ENCODE results near the gene SEMA3C.

Gene SEMA3C

GRCh38 chr7:80851896-80852476, 66.9 kb downstream of the SEMA3C start:
- peak in 1 of 2 experiments; percentile 18 for DNase-seq (ENCODE audit: low read depth in 2 of 2)

- no peak for DNase-seq (ENCODE audit: low read depth in 2 of 2)
Observed at GRCh38 chr7:80848841-80849240, 70.0 kb downstream of the SEMA3C start.

GRCh38 chr7:80847895-80848294, 71.0 kb downstream of the SEMA3C start:
- DNase-seq (ENCODE audit: low read depth in 2 of 2) = no peak

DNA sequence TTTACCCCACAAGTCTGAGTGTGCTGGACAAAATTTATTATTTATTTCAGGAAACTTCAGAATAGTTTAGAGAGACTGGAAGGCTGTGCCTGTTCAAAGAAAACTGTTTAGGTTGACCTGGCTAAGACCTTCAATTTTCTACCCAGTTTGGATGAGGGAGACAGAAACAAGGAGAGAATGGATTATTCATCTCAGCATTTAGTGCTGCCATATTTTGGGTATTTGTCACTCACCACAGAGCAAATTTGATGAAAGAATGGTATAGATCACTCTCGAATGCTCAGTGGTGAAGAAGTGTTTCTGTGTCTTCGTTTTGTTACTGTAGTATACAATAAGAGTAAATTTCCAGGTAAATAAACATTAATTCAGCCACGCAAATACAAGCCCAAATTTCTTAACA, 71.8 kb downstream of the SEMA3C start:
- DNase-seq (ENCODE audit: low read depth in 2 of 2) = peak in 1 of 2 experiments; percentile 31

GRCh38 chr7:80844916-80845315, 73.9 kb downstream of the SEMA3C start:
- DNase-seq (ENCODE audit: low read depth in 2 of 2) = no peak

DNA sequence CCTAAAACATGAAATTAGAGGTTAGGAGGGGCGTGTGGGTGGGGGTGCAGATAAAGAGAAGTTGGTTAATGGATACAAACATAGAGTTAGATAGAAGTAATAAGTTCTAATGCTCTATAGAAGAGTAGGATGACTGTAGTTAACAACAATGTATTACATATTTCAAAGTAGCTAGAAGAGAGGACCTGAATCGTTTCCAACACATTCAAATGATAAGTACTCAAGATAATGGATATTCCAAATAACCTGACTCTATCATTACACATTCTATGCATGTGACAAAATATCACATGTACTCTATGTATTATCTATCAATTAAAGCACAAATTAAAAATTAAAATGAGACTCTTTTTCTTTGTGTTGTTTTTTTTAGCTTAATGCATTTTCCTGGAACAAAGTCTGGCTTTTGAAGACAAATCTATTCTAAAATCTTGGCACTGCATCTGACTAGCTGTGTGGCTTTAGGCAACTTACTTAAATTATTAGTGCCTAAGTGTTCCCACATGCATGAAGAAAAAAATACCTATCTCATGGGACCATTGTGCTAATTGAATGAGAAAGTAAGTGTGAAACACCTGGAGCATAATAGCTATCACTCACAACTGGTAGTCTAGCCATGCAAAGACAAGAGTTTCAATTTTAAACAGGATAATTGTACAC, 75.7 kb downstream of the SEMA3C start:
- no peak for DNase-seq (ENCODE audit: low read depth in 2 of 2)

GRCh38 chr7:80842022-80842790, 76.6 kb downstream of the SEMA3C start:
- no peak for DNase-seq (ENCODE audit: low read depth in 2 of 2)

DNA sequence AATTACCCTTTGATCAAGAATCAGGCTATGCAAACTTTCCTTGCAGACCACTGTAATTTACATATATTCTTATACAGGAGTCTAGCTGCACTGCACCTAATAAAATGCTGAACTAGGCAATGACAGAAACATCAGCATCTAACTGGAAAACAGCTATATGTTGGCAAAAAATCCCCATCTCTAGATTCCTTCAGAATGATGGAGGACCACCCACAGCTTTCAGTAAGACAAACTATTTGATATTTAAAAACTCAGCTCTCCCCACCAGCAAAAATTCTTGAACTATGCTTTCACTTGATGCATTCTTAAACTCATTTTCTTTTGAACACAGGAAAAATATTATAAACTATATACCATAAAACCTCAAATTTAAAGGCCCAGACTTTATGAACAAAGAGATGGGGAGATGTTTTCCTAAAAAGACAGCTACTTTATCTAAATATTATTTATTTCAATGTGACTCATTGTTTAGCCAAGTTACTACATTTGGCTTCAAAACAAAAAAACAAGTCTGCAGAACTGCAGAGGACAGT, 77.4 kb downstream of the SEMA3C start:
- DNase-seq (ENCODE audit: low read depth in 2 of 2) = no peak

- DNase-seq (ENCODE audit: low read depth in 2 of 2) = no peak
Observed at GRCh38 chr7:80840681-80841080, 78.2 kb downstream of the SEMA3C start.

GRCh38 chr7:80839855-80840254, 79.0 kb downstream of the SEMA3C start:
- DNase-seq (ENCODE audit: low read depth in 2 of 2) = no peak

- no peak for DNase-seq (ENCODE audit: low read depth in 2 of 2)
Observed at GRCh38 chr7:80838643-80839042, 80.2 kb downstream of the SEMA3C start.

GRCh38 chr7:80837345-80837744, 81.5 kb downstream of the SEMA3C start:
- no peak for DNase-seq (ENCODE audit: low read depth in 2 of 2)

DNA sequence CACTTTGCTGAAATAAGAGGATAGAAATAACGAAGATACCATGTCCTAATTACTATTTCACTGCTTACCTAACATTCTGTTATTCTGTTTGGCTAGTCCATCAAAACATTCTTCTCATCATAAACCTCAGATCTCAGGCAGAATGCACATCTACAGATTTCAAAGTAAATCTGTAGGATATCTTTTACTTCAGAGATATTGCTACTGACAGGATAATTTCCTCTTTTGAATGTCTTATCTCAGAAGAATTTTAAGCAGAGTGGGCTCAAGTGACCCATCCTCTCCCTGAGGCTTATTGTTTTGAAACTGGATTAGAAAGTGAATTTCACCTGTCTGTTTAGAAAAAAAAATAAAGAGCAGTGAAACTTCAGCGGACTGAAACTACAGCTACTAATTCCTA, 83.6 kb downstream of the SEMA3C start:
- no peak for DNase-seq (ENCODE audit: low read depth in 2 of 2)

DNA sequence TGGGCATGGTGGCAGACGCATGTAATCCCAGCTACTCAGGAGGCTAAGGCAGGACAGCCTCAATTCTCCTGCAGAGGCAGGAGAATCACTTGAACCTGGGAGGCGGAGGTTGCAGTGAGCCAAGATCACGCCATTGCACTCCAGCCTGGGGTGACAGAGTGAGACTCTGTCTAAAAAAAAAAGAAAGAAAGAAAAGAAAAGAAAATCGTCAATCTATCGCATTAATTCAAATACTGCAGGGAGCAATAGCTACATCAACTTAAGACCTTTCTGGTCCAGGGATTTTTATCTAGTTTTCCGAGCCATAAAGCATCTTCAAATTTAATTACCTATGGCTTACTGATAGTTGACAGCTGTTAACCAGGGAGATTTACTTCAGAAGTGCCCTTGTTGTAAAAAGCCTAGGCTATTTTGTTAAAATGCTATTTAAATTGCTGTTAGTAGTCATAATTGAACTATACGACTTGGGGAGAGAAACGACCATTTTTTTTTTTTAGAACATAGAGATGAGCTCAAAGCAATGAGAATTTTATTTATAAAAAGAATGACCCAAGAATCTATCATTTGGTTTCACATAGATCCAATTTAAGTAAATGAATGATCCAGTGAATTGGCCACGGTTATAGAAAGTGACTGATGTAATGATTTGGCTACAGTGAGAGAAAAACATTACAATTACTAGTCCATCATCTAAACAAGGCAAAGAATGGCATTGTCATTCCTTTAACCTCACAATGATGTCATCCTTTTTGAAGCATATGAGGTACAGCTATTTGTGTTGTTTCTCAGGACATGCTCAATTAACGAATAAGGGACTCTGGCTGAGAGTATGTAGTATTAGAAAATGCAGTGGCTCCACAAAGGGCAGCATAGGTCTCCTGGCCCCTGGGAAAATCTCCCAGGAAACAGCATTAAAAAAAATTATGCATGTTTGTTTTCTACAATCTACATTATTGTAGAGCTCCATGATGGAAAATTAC, 85.3 kb downstream of the SEMA3C start:
- DNase-seq (ENCODE audit: low read depth in 2 of 2) = no peak

DNA sequence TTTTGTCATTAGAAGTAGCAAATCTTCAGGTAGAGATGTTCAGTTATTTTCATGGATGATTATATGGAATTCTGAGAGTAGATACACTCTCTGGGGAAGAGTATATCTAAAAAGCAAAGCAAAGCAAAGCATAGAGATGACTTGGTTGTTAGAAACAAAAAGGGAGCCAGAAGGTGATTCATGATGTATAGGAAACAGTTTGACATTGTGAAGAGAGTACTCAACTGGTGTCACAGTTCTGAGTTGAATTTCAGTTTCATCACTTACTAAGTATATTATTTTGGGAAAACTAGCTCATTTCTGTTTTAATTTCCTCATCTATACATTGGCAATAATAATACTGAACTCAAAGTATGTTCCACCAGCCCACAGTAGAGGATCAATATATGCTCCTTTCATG, 86.8 kb downstream of the SEMA3C start:
- no peak for DNase-seq (ENCODE audit: low read depth in 2 of 2)

DNA sequence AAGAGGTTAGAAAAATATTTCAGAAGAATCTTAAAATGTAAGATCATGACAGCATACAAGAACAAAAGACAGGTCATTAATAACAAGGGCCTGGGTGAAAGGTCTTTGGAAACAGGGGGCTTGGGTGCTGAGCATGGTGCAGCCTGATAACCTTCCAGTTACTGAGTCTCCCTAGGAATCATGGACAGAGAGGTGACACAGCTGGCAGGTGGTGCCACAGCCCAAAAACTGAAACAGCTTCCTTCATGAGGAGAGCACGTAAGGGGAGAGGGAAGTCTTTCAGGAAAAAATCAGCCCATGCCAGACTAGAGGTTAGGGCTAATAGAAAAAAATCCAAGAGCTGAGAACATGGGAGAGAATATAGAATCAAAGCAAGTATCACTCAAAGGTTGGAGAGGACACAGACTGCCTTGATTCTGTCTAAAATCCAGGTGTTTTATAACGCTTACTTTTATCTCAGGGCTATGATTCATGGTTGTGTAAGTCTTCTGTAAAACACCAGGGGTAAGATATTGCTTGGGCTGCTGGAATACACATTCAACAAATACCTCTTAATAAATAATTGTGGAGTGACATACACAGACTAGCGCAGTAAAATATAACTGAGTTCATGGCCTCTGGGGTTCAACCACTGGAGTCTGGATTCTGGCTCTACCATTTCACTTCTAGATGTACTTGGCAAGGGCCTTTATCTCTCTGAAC, 88.1 kb downstream of the SEMA3C start:
- no peak for DNase-seq (ENCODE audit: low read depth in 2 of 2)

DNA sequence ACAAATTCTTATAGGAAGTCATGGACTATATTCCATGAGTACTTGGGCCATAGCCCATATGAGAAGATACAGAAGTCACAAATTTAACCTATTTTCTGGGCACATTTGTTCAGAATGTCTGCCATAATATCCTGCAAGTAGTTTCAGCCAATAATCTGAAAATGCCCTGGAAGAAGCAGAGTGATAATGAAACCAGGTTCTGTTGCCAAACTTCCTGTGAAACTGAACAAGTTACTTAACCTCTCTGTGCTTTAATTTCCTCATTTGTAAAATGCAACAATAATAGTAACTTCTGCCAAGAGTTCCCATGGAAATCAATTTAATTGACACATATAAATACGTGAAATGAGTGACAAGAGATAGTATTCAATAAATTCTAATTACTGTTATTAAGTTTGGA, 88.8 kb downstream of the SEMA3C start:
- no peak for DNase-seq (ENCODE audit: low read depth in 2 of 2)

DNA sequence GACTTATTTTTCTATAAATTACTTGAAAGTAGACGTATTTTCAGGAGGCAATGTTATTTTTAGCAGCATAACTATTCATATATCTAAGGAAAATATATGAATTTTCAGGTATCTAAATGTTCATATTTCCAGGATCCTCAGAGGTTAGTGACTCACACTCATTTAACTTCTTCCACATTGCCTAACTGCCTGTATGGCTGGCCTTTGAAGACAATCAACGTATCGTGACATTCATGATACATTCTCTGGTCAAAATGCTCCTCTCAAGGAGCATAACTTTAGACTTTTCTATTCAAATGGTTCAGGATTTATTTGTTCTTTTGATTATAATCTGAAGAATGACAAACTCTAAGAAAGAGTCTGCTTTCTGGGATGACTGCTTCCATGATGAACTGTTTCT, 89.3 kb downstream of the SEMA3C start:
- DNase-seq (ENCODE audit: low read depth in 2 of 2) = no peak

- DNase-seq (ENCODE audit: low read depth in 2 of 2) = no peak
Observed at GRCh38 chr7:80827239-80827633, 91.6 kb downstream of the SEMA3C start.

DNA sequence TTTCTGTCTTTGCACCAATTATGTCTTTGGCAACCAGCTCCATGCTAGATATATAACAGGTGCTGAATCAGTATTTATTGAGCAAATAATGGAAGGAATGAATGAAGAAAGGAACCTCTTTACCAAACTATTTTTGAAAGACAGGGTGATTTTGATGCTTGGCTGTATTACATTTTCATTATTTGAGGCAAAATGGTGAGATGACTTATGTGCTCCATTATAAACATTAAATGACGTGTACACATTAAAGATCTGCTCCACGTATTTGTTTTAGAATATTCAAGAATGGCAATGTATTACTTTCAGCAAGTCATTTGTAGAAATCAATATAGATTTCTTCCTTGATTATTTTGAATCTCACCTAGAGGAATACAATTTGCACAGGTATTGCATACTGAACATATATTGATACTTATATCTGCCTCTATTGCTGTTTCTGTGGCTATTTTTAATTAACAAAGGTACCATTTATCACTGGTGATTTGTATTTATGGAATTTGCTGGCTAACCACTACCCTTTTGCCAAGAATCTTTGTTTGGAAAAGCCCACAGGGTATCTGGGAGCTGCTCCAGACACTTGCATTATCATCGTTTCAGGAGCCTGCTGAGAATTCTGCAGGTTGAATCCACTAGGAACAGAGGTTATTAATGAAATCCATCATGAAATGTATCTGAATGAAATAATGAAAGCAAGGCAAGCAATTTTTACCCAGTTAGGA, 92.2 kb downstream of the SEMA3C start:
- peak in 1 of 2 experiments; percentile 53 for DNase-seq (ENCODE audit: low read depth in 2 of 2)

Data from fibroblast of skin of left quadriceps (primary cell).